ENCODE data around the gene ERLIN1. TPM values are rescaled to one million over a fixed set of nuclear protein-coding genes. Genes with fewer than 3 reads are reported as not detected.

Gene ERLIN1
- total RNA-seq, 1 experiment from 2014 or later: 54.9 TPM

GRCh38 chr10:100201549-100201948, 15.7 kb upstream of the ERLIN1 start:
- Histone ChIP-seq H3K4me1 (ENCODE audit: insufficient read depth, low read length, poor library complexity, severe bottlenecking) (no peaks in the 10 kb centered on the region), H3K4me3 (ENCODE audit: low read depth, low read length, poor library complexity, severe bottlenecking) (no peak overlapping the region), H3K27ac (ENCODE audit: low read depth, low read length, poor library complexity, severe bottlenecking) (no peak overlapping the region), H3K9me3 (ENCODE audit: low read depth, low read length, poor library complexity, severe bottlenecking) (no peaks in the 10 kb centered on the region), H3K27me3 (replicated peaks; ENCODE audit: insufficient read depth, low read depth, low read length, poor library complexity) (no peaks in the 10 kb centered on the region), H3K36me3 (ENCODE audit: insufficient read depth, low read length, poor library complexity, severe bottlenecking) (peaks cover 75% of the 10 kb centered on the region)
- ChIA-PET CTCF (no interaction called here), POLR2A (ENCODE audit: low non-redundant PET) (no interaction called here)
- TF ChIP-seq CTCF (conservative IDR thresholded peaks at IDR 0.05; ENCODE audit: low read depth, low read length) (no peak), EZH2 (IDR thresholded peaks at IDR 0.05; ENCODE audit: borderline replicate concordance, low read depth, low read length, poor library complexity, severe bottlenecking) (no peak)
- intact Hi-C loops (cut with micrococcal nuclease; ENCODE audit: unreplicated experiment): no loop called here
- no peak for DNase-seq (ENCODE audit: low spot score)
- no TSS peak for BruUV-seq (replicated peaks)

DNA sequence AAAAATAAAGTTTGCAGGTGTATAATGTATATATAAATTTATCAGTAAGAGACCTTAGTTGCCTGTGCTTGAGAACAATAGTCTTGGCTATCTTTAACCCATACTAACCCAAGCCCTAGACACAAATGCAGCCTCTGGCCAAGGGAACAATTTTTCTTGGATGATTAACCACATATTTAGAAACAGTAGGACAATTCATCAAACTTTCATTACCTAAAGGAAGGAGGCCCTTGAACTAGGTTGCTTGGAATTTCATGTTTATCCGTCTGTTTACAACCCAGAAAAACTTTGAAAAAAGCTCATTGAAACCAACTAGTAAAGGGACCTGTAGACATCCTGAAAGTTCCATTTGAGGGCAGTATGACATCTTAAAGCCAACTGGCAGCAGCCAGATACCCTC, 8.9 kb upstream of the ERLIN1 start:
- TF ChIP-seq EZH2 (IDR thresholded peaks at IDR 0.05; ENCODE audit: borderline replicate concordance, low read depth, low read length, poor library complexity, severe bottlenecking) (no peak), CTCF (conservative IDR thresholded peaks at IDR 0.05; ENCODE audit: low read depth, low read length) (no peak)
- POLR2A ChIA-PET (ENCODE audit: low non-redundant PET): no interaction called here
- CTCF ChIA-PET: no interaction called here
- no peak for DNase-seq (ENCODE audit: low spot score)
- H3K27ac ChIP-seq (ENCODE audit: low read depth, low read length, poor library complexity, severe bottlenecking): no peak overlapping the region
- no peaks in the 10 kb centered on the region for H3K27me3 ChIP-seq (replicated peaks; ENCODE audit: insufficient read depth, low read depth, low read length, poor library complexity)
- no peaks in the 10 kb centered on the region for H3K4me1 ChIP-seq (ENCODE audit: insufficient read depth, low read length, poor library complexity, severe bottlenecking)
- intact Hi-C loops (cut with micrococcal nuclease; ENCODE audit: unreplicated experiment): no loop called here
- peaks cover 70% of the 10 kb centered on the region for H3K36me3 ChIP-seq (ENCODE audit: insufficient read depth, low read length, poor library complexity, severe bottlenecking)
- H3K4me3 ChIP-seq (ENCODE audit: low read depth, low read length, poor library complexity, severe bottlenecking): no peak overlapping the region
- BruUV-seq (replicated peaks): no TSS peak
- H3K9me3 ChIP-seq (ENCODE audit: low read depth, low read length, poor library complexity, severe bottlenecking): no peaks in the 10 kb centered on the region

DNA sequence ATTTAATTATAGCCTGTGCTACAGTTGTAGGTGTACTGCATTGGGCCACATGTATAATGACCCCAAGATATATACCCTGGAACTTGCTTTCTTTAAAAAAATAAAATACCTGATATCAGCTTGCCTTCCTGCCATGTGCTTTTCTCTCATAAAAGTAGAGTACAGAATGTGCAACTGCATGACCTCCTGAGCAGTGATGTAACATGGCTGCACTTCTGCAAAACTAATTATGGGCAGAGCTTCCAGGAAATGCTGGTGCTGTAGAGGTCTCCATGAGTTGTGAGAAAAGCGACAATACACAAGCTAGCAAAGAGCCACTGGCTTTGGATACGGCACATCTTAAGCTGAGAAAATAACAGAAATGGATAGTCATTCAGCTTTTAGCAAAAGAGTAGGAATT, 6.5 kb upstream of the ERLIN1 start:
- H3K27ac ChIP-seq (ENCODE audit: low read depth, low read length, poor library complexity, severe bottlenecking): no peak overlapping the region
- H3K4me3 ChIP-seq (ENCODE audit: low read depth, low read length, poor library complexity, severe bottlenecking): no peak overlapping the region
- peaks cover 3% of the 10 kb centered on the region for H3K4me1 ChIP-seq (ENCODE audit: insufficient read depth, low read length, poor library complexity, severe bottlenecking)
- peaks cover 61% of the 10 kb centered on the region for H3K36me3 ChIP-seq (ENCODE audit: insufficient read depth, low read length, poor library complexity, severe bottlenecking)
- no peak for DNase-seq (ENCODE audit: low spot score)
- TF ChIP-seq CTCF (conservative IDR thresholded peaks at IDR 0.05; ENCODE audit: low read depth, low read length): no peak
- TF ChIP-seq EZH2 (IDR thresholded peaks at IDR 0.05; ENCODE audit: borderline replicate concordance, low read depth, low read length, poor library complexity, severe bottlenecking): no peak
- ChIA-PET POLR2A (ENCODE audit: low non-redundant PET) (no interaction called here), CTCF (no interaction called here)
- H3K9me3 ChIP-seq (ENCODE audit: low read depth, low read length, poor library complexity, severe bottlenecking): no peaks in the 10 kb centered on the region
- BruUV-seq (replicated peaks): no TSS peak
- no peaks in the 10 kb centered on the region for H3K27me3 ChIP-seq (replicated peaks; ENCODE audit: insufficient read depth, low read depth, low read length, poor library complexity)
- intact Hi-C loops (cut with micrococcal nuclease; ENCODE audit: unreplicated experiment): no loop called here
